MM.1S (cell line): ENCODE data around the gene SEC11C.

Experiments used
- EZH2 ChIP-seq: fragments of 300-600 bp; sonication (generic); optimal IDR thresholded peaks from 2 replicates; pipeline ENCODE3; 2017; ENCODE audit warnings: low read depth, mild to moderate bottlenecking, antibody characterized with exemption, low read length, mixed read lengths
- TF ChIP-seq, protein P1 (sequence below): fragments of 300-600 bp; sonication (generic); IDR thresholded peaks from 2 replicates; pipeline ENCODE4 v1.5.1; 2016; ENCODE audit warnings: antibody characterized with exemption, low read length, mixed read lengths

DNA sequence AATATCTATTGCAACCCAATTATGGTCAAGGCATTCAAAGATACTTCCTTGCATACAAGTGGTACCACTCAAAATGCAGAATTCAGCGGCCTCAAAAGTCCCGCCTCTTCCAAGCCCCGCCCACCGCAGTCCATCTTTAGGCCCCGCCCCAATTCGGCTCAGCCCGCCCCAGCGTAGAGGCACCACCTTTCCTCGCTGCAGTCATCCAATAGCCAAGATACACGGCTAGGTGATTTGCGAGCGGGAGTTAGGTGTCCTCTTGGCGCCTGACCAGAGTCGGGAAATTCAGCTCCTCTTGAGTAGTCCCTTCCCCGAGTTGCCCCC is 431 bp upstream of the SEC11C start:
- TF ChIP-seq, protein P1, sequence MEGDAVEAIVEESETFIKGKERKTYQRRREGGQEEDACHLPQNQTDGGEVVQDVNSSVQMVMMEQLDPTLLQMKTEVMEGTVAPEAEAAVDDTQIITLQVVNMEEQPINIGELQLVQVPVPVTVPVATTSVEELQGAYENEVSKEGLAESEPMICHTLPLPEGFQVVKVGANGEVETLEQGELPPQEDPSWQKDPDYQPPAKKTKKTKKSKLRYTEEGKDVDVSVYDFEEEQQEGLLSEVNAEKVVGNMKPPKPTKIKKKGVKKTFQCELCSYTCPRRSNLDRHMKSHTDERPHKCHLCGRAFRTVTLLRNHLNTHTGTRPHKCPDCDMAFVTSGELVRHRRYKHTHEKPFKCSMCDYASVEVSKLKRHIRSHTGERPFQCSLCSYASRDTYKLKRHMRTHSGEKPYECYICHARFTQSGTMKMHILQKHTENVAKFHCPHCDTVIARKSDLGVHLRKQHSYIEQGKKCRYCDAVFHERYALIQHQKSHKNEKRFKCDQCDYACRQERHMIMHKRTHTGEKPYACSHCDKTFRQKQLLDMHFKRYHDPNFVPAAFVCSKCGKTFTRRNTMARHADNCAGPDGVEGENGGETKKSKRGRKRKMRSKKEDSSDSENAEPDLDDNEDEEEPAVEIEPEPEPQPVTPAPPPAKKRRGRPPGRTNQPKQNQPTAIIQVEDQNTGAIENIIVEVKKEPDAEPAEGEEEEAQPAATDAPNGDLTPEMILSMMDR: no peak
- no peak for TF ChIP-seq EZH2
